ENCODE measurements around the gene SPDEF. TPM values are rescaled to one million over a fixed set of nuclear protein-coding genes. Genes with fewer than 3 reads are reported as not detected.

Gene SPDEF
- total RNA-seq, 1 experiment from 2014 or later: 0.77 TPM

- no peaks in the 10 kb centered on the region for H3K9me3 ChIP-seq
- Mint-ChIP-seq H3K27me3 (ENCODE audit: insufficient read depth, unreplicated experiment) (no peaks in the 10 kb centered on the region), H3K36me3 (ENCODE audit: insufficient read depth, unreplicated experiment) (peaks cover 5% of the 10 kb centered on the region), H3K4me3 (ENCODE audit: unreplicated experiment) (no peak overlapping the region), H3K27ac (ENCODE audit: unreplicated experiment) (no peak overlapping the region), H3K9me3 (ENCODE audit: unreplicated experiment) (no peaks in the 10 kb centered on the region), H3K4me1 (ENCODE audit: low read depth, unreplicated experiment) (no peaks in the 10 kb centered on the region)
- no peak for TF ChIP-seq CTCF (IDR thresholded peaks at IDR 0.05; ENCODE audit: insufficient read depth in 1 of 2, low read depth in 1 of 2, low read length in 1 of 2, severe bottlenecking in 1 of 2, unreplicated experiment in 1 of 2)
- no peaks in the 10 kb centered on the region for H3K36me3 ChIP-seq (ENCODE audit: control insufficient read depth, insufficient read depth, low read length)
- ChIA-PET POLR2A (no interaction called here), CTCF (no interaction called here)
- intact Hi-C loops (cut with micrococcal nuclease; ENCODE audit: unreplicated experiment): no loop called here
- no peak overlapping the region for H3K4me3 ChIP-seq (ENCODE audit: low read depth, low read length)
- no TSS peak for BruUV-seq (replicated peaks)
- H3K27me3 ChIP-seq (replicated peaks; ENCODE audit: control insufficient read depth, insufficient read depth, low read length): no peaks in the 10 kb centered on the region
- peaks cover 7% of the 10 kb centered on the region; the same call in 1 of the 2 replicates for H3K4me1 ChIP-seq
- no peak for DNase-seq
Measured at GRCh38 chr6:34532230-34532629, 23.9 kb downstream of the SPDEF start.

- no peaks in the 10 kb centered on the region for H3K36me3 ChIP-seq (ENCODE audit: control insufficient read depth, insufficient read depth, low read length)
- POLR2A ChIA-PET: no interaction called here
- CTCF ChIA-PET: no interaction called here
- DNase-seq: peak; percentile 16 to 46
- TF ChIP-seq CTCF (IDR thresholded peaks at IDR 0.05; ENCODE audit: insufficient read depth in 1 of 2, low read depth in 1 of 2, low read length in 1 of 2, severe bottlenecking in 1 of 2, unreplicated experiment in 1 of 2): no peak
- no peak overlapping the region for H3K4me3 ChIP-seq (ENCODE audit: low read depth, low read length)
- Mint-ChIP-seq H3K9me3 (ENCODE audit: unreplicated experiment) (no peaks in the 10 kb centered on the region), H3K27me3 (ENCODE audit: insufficient read depth, unreplicated experiment) (no peaks in the 10 kb centered on the region), H3K4me3 (ENCODE audit: unreplicated experiment) (no peak overlapping the region), H3K36me3 (ENCODE audit: insufficient read depth, unreplicated experiment) (peaks cover 5% of the 10 kb centered on the region), H3K27ac (ENCODE audit: unreplicated experiment) (no peak overlapping the region), H3K4me1 (ENCODE audit: low read depth, unreplicated experiment) (no peaks in the 10 kb centered on the region)
- no TSS peak for BruUV-seq (replicated peaks)
- H3K27me3 ChIP-seq (replicated peaks; ENCODE audit: control insufficient read depth, insufficient read depth, low read length): no peaks in the 10 kb centered on the region
- intact Hi-C loops (cut with micrococcal nuclease; ENCODE audit: unreplicated experiment): no loop called here
- no peaks in the 10 kb centered on the region for H3K9me3 ChIP-seq
- H3K4me1 ChIP-seq: peaks cover 9% of the 10 kb centered on the region; the same call in 1 of the 2 replicates
Measured at GRCh38 chr6:34531580-34532201, 24.4 kb downstream of the SPDEF start.

GRCh38 chr6:34530753-34531365 is 25.3 kb downstream of the SPDEF start:
- Mint-ChIP-seq H3K27ac (ENCODE audit: unreplicated experiment) (no peak overlapping the region), H3K4me1 (ENCODE audit: low read depth, unreplicated experiment) (no peaks in the 10 kb centered on the region)
- CTCF ChIA-PET: interaction anchor here (1.9 kb wide), 1 partner anchor 79 kb away, joined by 8 read pairs; no protein-coding TSS in a partner anchor

More at GRCh38 chr6:34530753-34531365, 25.3 kb downstream of the SPDEF start:
- H3K4me1 ChIP-seq: peaks cover 12% of the 10 kb centered on the region; the same call in 1 of the 2 replicates
- Mint-ChIP-seq H3K27me3 (ENCODE audit: insufficient read depth, unreplicated experiment) (no peaks in the 10 kb centered on the region), H3K4me3 (ENCODE audit: unreplicated experiment) (no peak overlapping the region), H3K36me3 (ENCODE audit: insufficient read depth, unreplicated experiment) (peaks cover 5% of the 10 kb centered on the region), H3K9me3 (ENCODE audit: unreplicated experiment) (no peaks in the 10 kb centered on the region)
- POLR2A ChIA-PET: no interaction called here
- TF ChIP-seq CTCF (IDR thresholded peaks at IDR 0.05; ENCODE audit: insufficient read depth in 1 of 2, low read depth in 1 of 2, low read length in 1 of 2, severe bottlenecking in 1 of 2, unreplicated experiment in 1 of 2): no peak
- H3K27me3 ChIP-seq (replicated peaks; ENCODE audit: control insufficient read depth, insufficient read depth, low read length): no peaks in the 10 kb centered on the region
- no peaks in the 10 kb centered on the region for H3K36me3 ChIP-seq (ENCODE audit: control insufficient read depth, insufficient read depth, low read length)
- H3K4me3 ChIP-seq (ENCODE audit: low read depth, low read length): no peak overlapping the region
- no peak for DNase-seq
- no TSS peak for BruUV-seq (replicated peaks)
- intact Hi-C loops (cut with micrococcal nuclease; ENCODE audit: unreplicated experiment): no loop called here
- H3K9me3 ChIP-seq: no peaks in the 10 kb centered on the region

Measured in Caco-2 (cell line).